Measurements from ENCODE around the gene KCNMA1.

DNA sequence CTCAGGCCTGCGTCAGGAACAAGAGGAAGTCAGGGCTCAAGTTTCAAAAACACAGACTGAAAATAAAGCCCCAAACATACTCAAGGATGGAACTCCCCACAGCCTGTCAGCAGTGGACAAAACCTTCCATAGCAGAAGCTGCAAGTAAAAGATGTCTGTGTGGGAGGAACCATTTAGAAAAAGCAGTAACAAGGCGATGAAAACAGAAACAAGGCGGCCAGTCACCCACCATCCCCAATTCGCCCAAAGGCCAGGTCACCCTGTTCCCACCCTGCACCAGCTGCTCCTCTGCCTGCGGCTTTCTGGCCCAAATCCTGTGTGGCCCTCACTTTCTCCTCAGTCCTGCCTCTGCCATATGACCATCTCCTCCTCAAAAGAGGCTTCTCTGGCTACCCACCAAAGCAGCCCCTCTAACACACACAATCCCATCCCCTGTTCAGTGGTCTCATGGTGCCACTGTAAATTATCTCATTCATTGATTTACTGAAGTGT lies 27.8 kb downstream of the KCNMA1 start:
- TF ChIP-seq CTCF (IDR thresholded peaks at IDR 0.05) (no peak), POLR2A (IDR thresholded peaks at IDR 0.05) (no peak), POLR2AphosphoS5 (IDR thresholded peaks at IDR 0.05; ENCODE audit: insufficient read depth in 1 of 2, low read depth in 1 of 2) (no peak)

Data from vagina (tissue), 2 donors.